Testis (tissue), 3 donors: Measurements from ENCODE around the gene COL25A1. TPM values are rescaled to one million over a fixed set of nuclear protein-coding genes. Genes with fewer than 3 reads are reported as not detected.

Experiments used
- DNase-seq: peaks from one replicate; pipeline ENCODE4 v3.0.0-alpha.2; 2019
- H3K27ac ChIP-seq, 2 donors: fragments of 200-600 bp; sonication (generic); one replicate each; pipeline ENCODE4 v1.5.1; 2019
- H3K27me3 ChIP-seq: fragments of 200-600 bp; sonication (generic); one replicate; pipeline ENCODE4 v1.5.1; 2019
- H3K36me3 ChIP-seq: fragments of 200-600 bp; sonication (generic); one replicate; pipeline ENCODE4 v1.5.1; 2017; ENCODE audit warnings: low read depth; ENCODE audit errors: missing control alignments
- H3K4me1 ChIP-seq: fragments of 200-600 bp; sonication (generic); one replicate; pipeline ENCODE4 v1.5.1; 2019
- H3K4me3 ChIP-seq, 2 donors: fragments of 200-600 bp; sonication (generic); one replicate each; pipeline ENCODE4 v1.5.1; 2017 to 2019
- H3K9me3 ChIP-seq: fragments of 200-600 bp; sonication (generic); one replicate; pipeline ENCODE4 v1.5.1; 2017
- CTCF ChIP-seq, 3 experiments: fragments of 450-650 bp in 2 of 3; fragments of 200-600 bp in 1 of 3; sonication (generic) in 1 of 3; IDR thresholded peaks; one replicate each; pipeline ENCODE4 v1.5.1; 2016 to 2019; ENCODE audit warnings: antibody characterized with exemption in 3 of 3, mild to moderate bottlenecking in 2 of 3, moderate library complexity in 1 of 3
- POLR2A ChIP-seq: fragments of 450-650 bp; IDR thresholded peaks from one replicate; pipeline ENCODE4 v1.6.1; 2017; ENCODE audit warnings: antibody characterized with exemption, mild to moderate bottlenecking, moderate library complexity
- WGBS, 2 donors: methylation state at CpG; one replicate each; pipeline ENCODE4 v1.1.5; 2018; 5-methylcytosine and 5-hydroxymethylcytosine counted together
- intact Hi-C: fragments of 100-400 bp; cut with DNase I; formaldehyde crosslinking; loops from one replicate; pipeline ENCODE4 v1.15.1; 2023; ENCODE audit warnings: low total_unique reads
- polyA plus RNA-seq: library from polyadenylated mRNA; stranded (reverse); fragments of 350-450 nt; fragmentation: Illumina TruSeq; extraction: RNeasy Lipid Tissue Mini Kit (QIAGEN cat#74804); gene quantifications from one replicate; pipeline ENCODE4 v1.2.3, GENCODE V29; 2014; ENCODE audit warnings: low read depth, low replicate concordance; ENCODE audit not compliant: insufficient read depth
- total RNA-seq, 2 donors: library from RNA; depleted of rRNA; stranded (reverse); fragments of >200 nt; gene quantifications; one replicate each; pipeline ENCODE4 v1.2.3, GENCODE V29; 2016

The COL25A1 gene
- total and polyA plus RNA-seq, 3 donors from 2014 or later, result 11.7 to 19.2 (median 17.2) TPM

GRCh38 chr4:109183931-109184490 lies 118.4 kb downstream of the COL25A1 start:
- no peaks in the 10 kb centered on the region for H3K27me3 ChIP-seq
- intact Hi-C loops, result no loop called here
- H3K27ac ChIP-seq, result no peak overlapping the region
- WGBS, 2 donors, result 30 to 40% methylated on average over 3 of the region's 3 CpGs
- DNase-seq, result no peak
- no peaks in the 10 kb centered on the region for H3K4me1 ChIP-seq
- TF ChIP-seq CTCF (IDR thresholded peaks at IDR 0.05) (no peak), POLR2A (no peak)
- no peaks in the 10 kb centered on the region for H3K36me3 ChIP-seq
- H3K9me3 ChIP-seq, result no peaks in the 10 kb centered on the region
- H3K4me3 ChIP-seq, result no peak overlapping the region

GRCh38 chr4:109182696-109183095 lies 119.8 kb downstream of the COL25A1 start:
- no peaks in the 10 kb centered on the region for H3K9me3 ChIP-seq
- H3K27me3 ChIP-seq, result no peaks in the 10 kb centered on the region
- no peak for TF ChIP-seq CTCF (IDR thresholded peaks at IDR 0.05)
- TF ChIP-seq POLR2A, result no peak
- no peak for DNase-seq
- no peak overlapping the region for H3K27ac ChIP-seq
- no peaks in the 10 kb centered on the region for H3K36me3 ChIP-seq
- WGBS, 2 donors, result 58 to 88% methylated on average over 3 of the region's 3 CpGs
- no peaks in the 10 kb centered on the region for H3K4me1 ChIP-seq
- no peak overlapping the region for H3K4me3 ChIP-seq
- intact Hi-C loops, result no loop called here

GRCh38 chr4:109179061-109179460 lies 123.4 kb downstream of the COL25A1 start:
- H3K4me3 ChIP-seq, result no peak overlapping the region
- no peaks in the 10 kb centered on the region for H3K27me3 ChIP-seq
- H3K27ac ChIP-seq, result no peak overlapping the region
- H3K36me3 ChIP-seq, result no peaks in the 10 kb centered on the region
- intact Hi-C loops, result no loop called here
- H3K9me3 ChIP-seq, result no peaks in the 10 kb centered on the region
- TF ChIP-seq POLR2A, result no peak
- DNase-seq, result no peak
- no peaks in the 10 kb centered on the region for H3K4me1 ChIP-seq
- WGBS, 2 donors, result 70 to 75% methylated on average over 3 of the region's 3 CpGs

- 86 to 90% methylated on average over 6 of the region's 6 CpGs for WGBS, 2 donors
- Histone ChIP-seq H3K36me3 (no peaks in the 10 kb centered on the region), H3K27me3 (no peaks in the 10 kb centered on the region), H3K4me1 (no peaks in the 10 kb centered on the region), H3K4me3 (no peak overlapping the region), H3K27ac (no peak overlapping the region), H3K9me3 (no peaks in the 10 kb centered on the region)
- intact Hi-C loops, result no loop called here
- TF ChIP-seq CTCF (IDR thresholded peaks at IDR 0.05) (no peak), POLR2A (no peak)
- no peak for DNase-seq
Observed at GRCh38 chr4:109177096-109177810, 125.2 kb downstream of the COL25A1 start.

- H3K4me3 ChIP-seq, result no peak overlapping the region
- intact Hi-C loops, result no loop called here
- no peak overlapping the region for H3K27ac ChIP-seq
- H3K9me3 ChIP-seq, result no peaks in the 10 kb centered on the region
- H3K27me3 ChIP-seq, result no peaks in the 10 kb centered on the region
- H3K4me1 ChIP-seq, result no peaks in the 10 kb centered on the region
- 76% methylated on average over 5 of the region's 5 CpGs for WGBS, 2 donors
- TF ChIP-seq CTCF (IDR thresholded peaks at IDR 0.05) (no peak), POLR2A (no peak)
- DNase-seq, result no peak
- no peaks in the 10 kb centered on the region for H3K36me3 ChIP-seq
Observed at GRCh38 chr4:109174224-109174953, 128.1 kb downstream of the COL25A1 start.
